SK-N-SH (cell line): ENCODE measurements around the gene FAM184B. TPM values are rescaled to one million over a fixed set of nuclear protein-coding genes. Genes with fewer than 3 reads are reported as not detected.

ENCODE experiments used
- CTCF ChIA-PET: fragments of 300-600, 350-600 bp; formaldehyde crosslinking; extraction: SDS; loops from one replicate; lab custom pipeline; 2021; lab: Yijun Ruan, JAX
- POLR2A ChIA-PET: fragments of 350-600 bp; sonication (Branson Sonifier 250); formaldehyde crosslinking; extraction: SDS; loops from one replicate; lab custom pipeline; 2020; ENCODE audit warnings: antibody characterized with exemption, inconsistent platforms; lab: Yijun Ruan, JAX
- DNase-seq: peaks from one replicate; pipeline ENCODE4 v3.0.0; 2012
- H2AFZ ChIP-seq: fragments of 200-600 bp; sonication (generic); 2 replicates; pipeline ENCODE4 v1.8.1; 2016; ENCODE audit warnings: antibody characterized with exemption, mild to moderate bottlenecking, low read depth
- H3F3A ChIP-seq: fragments of 200-600 bp; sonication (generic); replicated peaks from 2 replicates; pipeline ENCODE3; 2016; ENCODE audit warnings: antibody characterized with exemption, mild to moderate bottlenecking; ENCODE audit not compliant: insufficient read depth
- H3K27ac ChIP-seq, 2 experiments: fragments of 200-500 bp in 1 of 2; fragments of 200-600 bp in 1 of 2; sonication (Bioruptor generic) in 1 of 2; sonication (generic), shearing (Covaris generic) in 1 of 2; 2 replicates each; pipeline versions ENCODE4 v1.5.1 to v1.6.1; 2014 to 2016; ENCODE audit warnings: low read depth in 2 of 2, inconsistent platforms in 1 of 2, low read length in 1 of 2, mild to moderate bottlenecking in 1 of 2, mixed read lengths in 1 of 2
- H3K27me3 ChIP-seq: fragments of 200-600 bp; sonication (generic), shearing (Covaris generic); 2 replicates; pipeline ENCODE4 v1.6.1; 2016; ENCODE audit warnings: mixed run types; ENCODE audit not compliant: insufficient read depth
- H3K36me3 ChIP-seq, 2 experiments: fragments of 200-500 bp in 1 of 2; fragments of 200-600 bp in 1 of 2; sonication (Bioruptor generic) in 1 of 2; sonication (generic) in 1 of 2; replicated peaks in 1 of 2; 2 replicates each; pipeline versions ENCODE3 to v1.5.1; 2014 to 2016; ENCODE audit warnings: low read length in 1 of 2, mild to moderate bottlenecking in 1 of 2; ENCODE audit not compliant: insufficient read depth in 2 of 2, control insufficient read depth in 1 of 2
- H3K4me1 ChIP-seq, 2 experiments: fragments of 200-500 bp in 1 of 2; fragments of 200-600 bp in 1 of 2; sonication (Bioruptor generic) in 1 of 2; sonication (generic), shearing (Covaris generic) in 1 of 2; 2 replicates each; pipeline versions ENCODE4 v1.5.1 to v1.6.1; 2014 to 2016; ENCODE audit warnings: low read depth in 1 of 2, low read length in 1 of 2, mixed run types in 1 of 2; ENCODE audit not compliant: insufficient read depth in 2 of 2, control insufficient read depth in 1 of 2
- H3K4me2 ChIP-seq: fragments of 200-600 bp; sonication (generic), shearing (Covaris generic); 2 replicates; pipeline ENCODE4 v1.6.1; 2017; ENCODE audit warnings: mixed run types
- H3K4me3 ChIP-seq, 2 experiments: fragments of 200-500 bp in 1 of 2; fragments of 200-600 bp in 1 of 2; sonication (Bioruptor generic) in 1 of 2; sonication (generic), shearing (Covaris generic) in 1 of 2; 2 replicates each; pipeline versions ENCODE4 v1.5.1 to v1.8.1; 2014 to 2016; ENCODE audit warnings: low read depth in 2 of 2, inconsistent platforms in 1 of 2, low read length in 1 of 2, mild to moderate bottlenecking in 1 of 2, mixed read lengths in 1 of 2, moderate library complexity in 1 of 2
- H3K79me2 ChIP-seq: fragments of 200-600 bp; sonication (generic); 2 replicates; pipeline ENCODE4 v1.8.1; 2017; ENCODE audit warnings: mild to moderate bottlenecking; ENCODE audit not compliant: insufficient read depth
- H3K9ac ChIP-seq: fragments of 200-600 bp; sonication (generic); 2 replicates; pipeline ENCODE4 v1.6.1; 2017; ENCODE audit warnings: mixed run types
- H3K9me2 ChIP-seq: fragments of 200-600 bp; sonication (generic); 2 replicates; pipeline ENCODE4 v1.6.1; 2017; ENCODE audit warnings: mixed run types
- H3K9me3 ChIP-seq: fragments of 200-600 bp; sonication (generic); 2 replicates; pipeline ENCODE4 v1.6.1; 2017; ENCODE audit warnings: mixed run types, mild to moderate bottlenecking, moderate library complexity
- H4K20me1 ChIP-seq: fragments of 200-600 bp; sonication (generic); 2 replicates; pipeline ENCODE4 v1.6.1; 2017; ENCODE audit warnings: mild to moderate bottlenecking, mixed run types; ENCODE audit not compliant: insufficient read depth
- CHD2 ChIP-seq: fragments of 150-350 bp; IDR thresholded peaks from 2 replicates; pipeline ENCODE4 v1.6.1; 2018; ENCODE audit warnings: low read length; ENCODE audit not compliant: partially characterized antibody
- ELF1 ChIP-seq: IDR thresholded peaks from 2 replicates; pipeline ENCODE4 v1.4.0; 2012
- EP300 ChIP-seq, 2 experiments: IDR thresholded peaks; 2 replicates each; pipeline versions ENCODE4 v1.4.0 to v1.6.1; 2012; ENCODE audit warnings: borderline replicate concordance in 1 of 2, low read depth in 1 of 2, low read length in 1 of 2
- EZH2phosphoT487 ChIP-seq: fragments of 200-600 bp; sonication (generic); IDR thresholded peaks from 2 replicates; pipeline ENCODE4 v1.6.1; 2017; ENCODE audit warnings: low read depth, mixed run types, mild to moderate bottlenecking, antibody characterized with exemption, moderate library complexity, borderline replicate concordance
- JUND ChIP-seq: IDR thresholded peaks from 2 replicates; pipeline ENCODE4 v1.4.0; 2012
- MEF2A ChIP-seq: IDR thresholded peaks from 2 replicates; pipeline ENCODE4 v1.4.0; 2012; ENCODE audit warnings: low read depth, borderline replicate concordance
- POLR2AphosphoS5 ChIP-seq: IDR thresholded peaks from 2 replicates; pipeline ENCODE4 v1.6.1; 2012; ENCODE audit warnings: low read depth, low read length
- RAD21 ChIP-seq: IDR thresholded peaks from 2 replicates; pipeline ENCODE4 v1.6.1; 2012; ENCODE audit warnings: mild to moderate bottlenecking, low read length
- RCOR1 ChIP-seq: fragments of 150-350 bp; IDR thresholded peaks from 2 replicates; pipeline ENCODE4 v1.6.1; 2017; ENCODE audit warnings: antibody characterized with exemption, low read length
- RFX5 ChIP-seq: IDR thresholded peaks from 2 replicates; pipeline ENCODE4 v1.6.1; 2012; ENCODE audit warnings: mild to moderate bottlenecking, improper control_type of control experiment, low read length
- TAF1 ChIP-seq: IDR thresholded peaks from 2 replicates; pipeline ENCODE4 v1.6.1; 2012; ENCODE audit warnings: low read depth, mild to moderate bottlenecking, low read length, moderate library complexity, borderline replicate concordance
- WGBS: methylation state at CpG from one replicate; pipeline ENCODE4 v1.1.6; 2017; ENCODE audit warnings: low lambda C conversion rate; 5-methylcytosine and 5-hydroxymethylcytosine counted together
- polyA plus RNA-seq, 3 experiments: library from polyadenylated mRNA; depleted of rRNA; stranded (reverse); fragments of >200 nt; gene quantifications; 2 replicates each; pipeline ENCODE4 v1.2.3, GENCODE V29; 2012
- TF ChIP-seq, protein P1 (sequence below): fragments of 150-350 bp; IDR thresholded peaks from 2 replicates; pipeline ENCODE4 v1.6.1; 2017; ENCODE audit warnings: antibody characterized with exemption, low read length, low read depth, borderline replicate concordance
- TF ChIP-seq, protein P2 (sequence below): fragments of 200-600 bp; sonication (generic); IDR thresholded peaks from 2 replicates; pipeline ENCODE4 v1.6.1; 2017; ENCODE audit warnings: antibody characterized with exemption, mild to moderate bottlenecking, moderate library complexity
- TF ChIP-seq, protein P3 (sequence below): IDR thresholded peaks from 2 replicates; pipeline ENCODE4 v1.4.0; 2012; ENCODE audit warnings: low read depth, borderline replicate concordance
- TF ChIP-seq, protein P4 (sequence below): IDR thresholded peaks from 2 replicates; pipeline ENCODE4 v1.4.0; 2012; ENCODE audit warnings: low read depth, borderline replicate concordance

FAM184B gene
- polyA plus RNA-seq, 1 of the 3 experiments (the other 2 are of a cell fraction), result not detected

- Histone ChIP-seq H2AFZ (no peak overlapping the region), H3K9ac (no peak overlapping the region), H3K9me2 (no peaks in the 10 kb centered on the region), H3K79me2 (0 out of 2 replicates have a peak, but pooled peaks cover 2% of the 10 kb centered on the region), H3K4me2 (no peak overlapping the region), H3F3A (peaks cover 2% of the 10 kb centered on the region), H3K27me3 (no peaks in the 10 kb centered on the region), H3K4me3 (no peak overlapping the region), H3K27ac (no peak overlapping the region), H3K9me3 (no peaks in the 10 kb centered on the region), H4K20me1 (no peaks in the 10 kb centered on the region), H3K36me3 (peaks cover 33 to 79% of the 10 kb centered on the region in 2 experiments), H3K4me1 (no peaks in the 10 kb centered on the region)
- TF ChIP-seq EP300 (IDR thresholded peaks at IDR 0.05; ENCODE audit: borderline replicate concordance in 1 of 2, low read depth in 1 of 2, low read length in 1 of 2) (no peak), POLR2AphosphoS5 (no peak), EZH2phosphoT487 (no peak), TAF1 (no peak), CHD2 (no peak), RCOR1 (no peak), MEF2A (no peak), JUND (no peak), RAD21 (no peak), ELF1 (no peak), RFX5 (no peak)
- TF ChIP-seq, protein P1, sequence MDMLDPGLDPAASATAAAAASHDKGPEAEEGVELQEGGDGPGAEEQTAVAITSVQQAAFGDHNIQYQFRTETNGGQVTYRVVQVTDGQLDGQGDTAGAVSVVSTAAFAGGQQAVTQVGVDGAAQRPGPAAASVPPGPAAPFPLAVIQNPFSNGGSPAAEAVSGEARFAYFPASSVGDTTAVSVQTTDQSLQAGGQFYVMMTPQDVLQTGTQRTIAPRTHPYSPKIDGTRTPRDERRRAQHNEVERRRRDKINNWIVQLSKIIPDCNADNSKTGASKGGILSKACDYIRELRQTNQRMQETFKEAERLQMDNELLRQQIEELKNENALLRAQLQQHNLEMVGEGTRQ, result no peak
- TF ChIP-seq, protein P2, sequence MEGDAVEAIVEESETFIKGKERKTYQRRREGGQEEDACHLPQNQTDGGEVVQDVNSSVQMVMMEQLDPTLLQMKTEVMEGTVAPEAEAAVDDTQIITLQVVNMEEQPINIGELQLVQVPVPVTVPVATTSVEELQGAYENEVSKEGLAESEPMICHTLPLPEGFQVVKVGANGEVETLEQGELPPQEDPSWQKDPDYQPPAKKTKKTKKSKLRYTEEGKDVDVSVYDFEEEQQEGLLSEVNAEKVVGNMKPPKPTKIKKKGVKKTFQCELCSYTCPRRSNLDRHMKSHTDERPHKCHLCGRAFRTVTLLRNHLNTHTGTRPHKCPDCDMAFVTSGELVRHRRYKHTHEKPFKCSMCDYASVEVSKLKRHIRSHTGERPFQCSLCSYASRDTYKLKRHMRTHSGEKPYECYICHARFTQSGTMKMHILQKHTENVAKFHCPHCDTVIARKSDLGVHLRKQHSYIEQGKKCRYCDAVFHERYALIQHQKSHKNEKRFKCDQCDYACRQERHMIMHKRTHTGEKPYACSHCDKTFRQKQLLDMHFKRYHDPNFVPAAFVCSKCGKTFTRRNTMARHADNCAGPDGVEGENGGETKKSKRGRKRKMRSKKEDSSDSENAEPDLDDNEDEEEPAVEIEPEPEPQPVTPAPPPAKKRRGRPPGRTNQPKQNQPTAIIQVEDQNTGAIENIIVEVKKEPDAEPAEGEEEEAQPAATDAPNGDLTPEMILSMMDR, result no peak
- TF ChIP-seq, protein P3, sequence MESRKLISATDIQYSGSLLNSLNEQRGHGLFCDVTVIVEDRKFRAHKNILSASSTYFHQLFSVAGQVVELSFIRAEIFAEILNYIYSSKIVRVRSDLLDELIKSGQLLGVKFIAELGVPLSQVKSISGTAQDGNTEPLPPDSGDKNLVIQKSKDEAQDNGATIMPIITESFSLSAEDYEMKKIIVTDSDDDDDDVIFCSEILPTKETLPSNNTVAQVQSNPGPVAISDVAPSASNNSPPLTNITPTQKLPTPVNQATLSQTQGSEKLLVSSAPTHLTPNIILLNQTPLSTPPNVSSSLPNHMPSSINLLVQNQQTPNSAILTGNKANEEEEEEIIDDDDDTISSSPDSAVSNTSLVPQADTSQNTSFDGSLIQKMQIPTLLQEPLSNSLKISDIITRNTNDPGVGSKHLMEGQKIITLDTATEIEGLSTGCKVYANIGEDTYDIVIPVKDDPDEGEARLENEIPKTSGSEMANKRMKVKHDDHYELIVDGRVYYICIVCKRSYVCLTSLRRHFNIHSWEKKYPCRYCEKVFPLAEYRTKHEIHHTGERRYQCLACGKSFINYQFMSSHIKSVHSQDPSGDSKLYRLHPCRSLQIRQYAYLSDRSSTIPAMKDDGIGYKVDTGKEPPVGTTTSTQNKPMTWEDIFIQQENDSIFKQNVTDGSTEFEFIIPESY, result no peak
- TF ChIP-seq, protein P4, sequence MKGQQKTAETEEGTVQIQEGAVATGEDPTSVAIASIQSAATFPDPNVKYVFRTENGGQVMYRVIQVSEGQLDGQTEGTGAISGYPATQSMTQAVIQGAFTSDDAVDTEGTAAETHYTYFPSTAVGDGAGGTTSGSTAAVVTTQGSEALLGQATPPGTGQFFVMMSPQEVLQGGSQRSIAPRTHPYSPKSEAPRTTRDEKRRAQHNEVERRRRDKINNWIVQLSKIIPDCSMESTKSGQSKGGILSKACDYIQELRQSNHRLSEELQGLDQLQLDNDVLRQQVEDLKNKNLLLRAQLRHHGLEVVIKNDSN, result no peak
- DNase-seq, result no peak
- CTCF ChIA-PET, result interaction anchor here (0.7 kb wide), 1 partner anchor 36 kb away, joined by 3 read pairs; no protein-coding TSS in a partner anchor
- WGBS, result 91% methylated on average over 10 of the region's 10 CpGs
- POLR2A ChIA-PET, result no interaction called here
These were observed 196.8 kb downstream of the FAM184B start for GRCh38 chr4:17584521-17585213.
